Adrenal gland (tissue), 5 donors: ENCODE measurements around the gene XRCC5.
A peak's percentile ranks its signal among the peaks of the same experiment; 100 is the strongest.

Source experiments
- POLR2A ChIP-seq, 2 donors: fragments of 450-650 bp; IDR thresholded peaks; one replicate each; pipeline ENCODE4 v1.6.1; 2017; ENCODE audit warnings: antibody characterized with exemption in 2 of 2, mild to moderate bottlenecking in 2 of 2, moderate library complexity in 1 of 2
- TF ChIP-seq, protein P1 (sequence below), 6 experiments: fragments of 450-650 bp in 4 of 6; fragments of 200-600 bp in 2 of 6; sonication (generic) in 1 of 6; IDR thresholded peaks; 1 replicate in 5 of 6; 2 replicates in 1 of 6; pipeline versions ENCODE4 v1.5.1 to v1.8.0; 2016 to 2021; ENCODE audit warnings: antibody characterized with exemption in 6 of 6, mild to moderate bottlenecking in 2 of 6, moderate library complexity in 1 of 6
- donor health status: DM: no; HTN: no; CAD: no.

DNA sequence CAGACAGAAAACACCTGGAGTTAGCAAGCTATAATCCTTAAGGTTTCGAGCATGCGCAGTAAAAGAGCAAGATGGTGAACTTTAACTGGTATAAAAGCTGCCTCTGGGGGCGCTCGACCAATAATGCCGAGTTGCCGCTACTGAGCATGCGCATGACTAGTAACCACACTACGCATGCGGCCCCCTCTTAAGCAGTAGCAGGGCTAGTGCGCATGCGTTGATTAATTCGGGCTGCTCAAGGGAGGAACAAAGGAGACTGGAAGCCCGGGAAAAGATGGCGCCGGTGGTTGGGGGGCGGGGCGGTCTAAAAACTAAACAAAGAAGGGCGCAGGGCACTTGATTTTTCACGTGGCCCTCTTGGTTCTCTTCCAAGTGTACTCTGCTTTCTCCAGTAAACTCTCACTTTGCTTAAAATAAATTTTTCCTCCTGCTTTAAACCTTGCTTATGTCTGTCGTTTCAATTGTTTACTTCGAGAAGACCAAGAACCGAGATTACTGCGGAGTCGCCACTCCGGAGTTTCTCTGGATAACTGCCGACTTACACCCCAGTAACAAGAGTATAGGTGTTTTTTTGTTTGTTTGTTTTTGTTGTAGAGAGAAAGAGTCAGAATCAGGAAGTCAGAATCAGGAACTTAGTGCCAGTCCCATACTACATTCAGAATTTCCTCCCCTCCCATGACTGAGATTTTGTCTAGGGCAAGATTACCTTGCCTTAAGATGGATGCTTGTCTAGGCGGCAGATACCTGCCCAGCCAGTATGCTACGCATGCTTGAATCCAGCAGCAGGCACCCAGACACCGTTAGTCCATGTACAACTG is 5.8 kb downstream of the XRCC5 start:
- TF ChIP-seq, protein P1, sequence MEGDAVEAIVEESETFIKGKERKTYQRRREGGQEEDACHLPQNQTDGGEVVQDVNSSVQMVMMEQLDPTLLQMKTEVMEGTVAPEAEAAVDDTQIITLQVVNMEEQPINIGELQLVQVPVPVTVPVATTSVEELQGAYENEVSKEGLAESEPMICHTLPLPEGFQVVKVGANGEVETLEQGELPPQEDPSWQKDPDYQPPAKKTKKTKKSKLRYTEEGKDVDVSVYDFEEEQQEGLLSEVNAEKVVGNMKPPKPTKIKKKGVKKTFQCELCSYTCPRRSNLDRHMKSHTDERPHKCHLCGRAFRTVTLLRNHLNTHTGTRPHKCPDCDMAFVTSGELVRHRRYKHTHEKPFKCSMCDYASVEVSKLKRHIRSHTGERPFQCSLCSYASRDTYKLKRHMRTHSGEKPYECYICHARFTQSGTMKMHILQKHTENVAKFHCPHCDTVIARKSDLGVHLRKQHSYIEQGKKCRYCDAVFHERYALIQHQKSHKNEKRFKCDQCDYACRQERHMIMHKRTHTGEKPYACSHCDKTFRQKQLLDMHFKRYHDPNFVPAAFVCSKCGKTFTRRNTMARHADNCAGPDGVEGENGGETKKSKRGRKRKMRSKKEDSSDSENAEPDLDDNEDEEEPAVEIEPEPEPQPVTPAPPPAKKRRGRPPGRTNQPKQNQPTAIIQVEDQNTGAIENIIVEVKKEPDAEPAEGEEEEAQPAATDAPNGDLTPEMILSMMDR (IDR thresholded peaks at IDR 0.05): peak; percentile 81 to 93 (median 88)
- TF ChIP-seq POLR2A (IDR thresholded peaks at IDR 0.05): peak; percentile 14 to 83
